ENCODE results near the gene AVPR2.

AVPR2 gene

DNA sequence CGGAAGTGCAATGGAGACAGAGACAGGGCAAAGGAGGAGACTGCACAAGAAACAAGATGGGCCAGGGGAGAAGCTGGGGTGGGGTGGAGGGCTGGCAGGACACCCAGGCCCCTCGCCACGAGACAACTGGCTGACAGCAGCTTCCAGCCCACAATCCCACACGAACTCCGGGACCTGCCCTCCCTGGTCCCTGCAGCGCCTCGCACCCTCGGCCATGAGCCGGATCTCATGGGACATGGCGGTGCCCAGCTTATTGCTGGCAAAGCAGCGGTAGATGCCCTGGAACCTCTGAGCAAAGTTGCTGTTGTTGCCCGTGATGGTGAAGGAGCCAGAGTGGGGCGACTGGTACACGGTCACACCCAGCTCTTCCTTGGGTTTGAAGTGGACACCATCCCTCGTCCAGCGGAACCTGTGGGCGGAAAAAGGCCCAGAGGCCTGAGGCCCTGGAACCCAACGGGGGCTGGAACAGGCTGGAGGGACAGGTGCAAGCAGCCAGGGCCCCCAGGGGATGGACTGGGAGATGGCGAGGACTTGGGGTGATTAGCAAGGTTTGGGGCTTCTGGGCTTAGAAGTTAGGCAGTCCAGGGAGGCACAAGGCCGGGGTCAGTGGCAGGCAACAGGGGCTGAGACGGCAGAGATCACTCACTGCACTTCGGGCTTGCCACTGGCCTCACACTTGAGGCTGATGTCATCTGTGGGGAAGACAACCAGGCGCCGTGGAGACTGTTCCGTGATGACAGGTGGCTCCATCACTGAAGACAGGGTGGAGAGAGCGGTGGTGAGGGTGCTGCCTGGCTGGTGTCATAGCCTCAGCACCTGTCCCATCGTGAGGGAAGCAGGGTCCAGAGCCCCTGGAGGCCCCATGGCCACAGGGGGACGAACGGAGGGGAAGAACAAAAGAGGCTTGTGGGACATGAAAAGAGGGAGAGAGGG lies 32.3 kb upstream of the AVPR2 start:
- TF ChIP-seq, protein P1, sequence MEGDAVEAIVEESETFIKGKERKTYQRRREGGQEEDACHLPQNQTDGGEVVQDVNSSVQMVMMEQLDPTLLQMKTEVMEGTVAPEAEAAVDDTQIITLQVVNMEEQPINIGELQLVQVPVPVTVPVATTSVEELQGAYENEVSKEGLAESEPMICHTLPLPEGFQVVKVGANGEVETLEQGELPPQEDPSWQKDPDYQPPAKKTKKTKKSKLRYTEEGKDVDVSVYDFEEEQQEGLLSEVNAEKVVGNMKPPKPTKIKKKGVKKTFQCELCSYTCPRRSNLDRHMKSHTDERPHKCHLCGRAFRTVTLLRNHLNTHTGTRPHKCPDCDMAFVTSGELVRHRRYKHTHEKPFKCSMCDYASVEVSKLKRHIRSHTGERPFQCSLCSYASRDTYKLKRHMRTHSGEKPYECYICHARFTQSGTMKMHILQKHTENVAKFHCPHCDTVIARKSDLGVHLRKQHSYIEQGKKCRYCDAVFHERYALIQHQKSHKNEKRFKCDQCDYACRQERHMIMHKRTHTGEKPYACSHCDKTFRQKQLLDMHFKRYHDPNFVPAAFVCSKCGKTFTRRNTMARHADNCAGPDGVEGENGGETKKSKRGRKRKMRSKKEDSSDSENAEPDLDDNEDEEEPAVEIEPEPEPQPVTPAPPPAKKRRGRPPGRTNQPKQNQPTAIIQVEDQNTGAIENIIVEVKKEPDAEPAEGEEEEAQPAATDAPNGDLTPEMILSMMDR (conservative IDR thresholded peaks at IDR 0.05): no peak

DNA sequence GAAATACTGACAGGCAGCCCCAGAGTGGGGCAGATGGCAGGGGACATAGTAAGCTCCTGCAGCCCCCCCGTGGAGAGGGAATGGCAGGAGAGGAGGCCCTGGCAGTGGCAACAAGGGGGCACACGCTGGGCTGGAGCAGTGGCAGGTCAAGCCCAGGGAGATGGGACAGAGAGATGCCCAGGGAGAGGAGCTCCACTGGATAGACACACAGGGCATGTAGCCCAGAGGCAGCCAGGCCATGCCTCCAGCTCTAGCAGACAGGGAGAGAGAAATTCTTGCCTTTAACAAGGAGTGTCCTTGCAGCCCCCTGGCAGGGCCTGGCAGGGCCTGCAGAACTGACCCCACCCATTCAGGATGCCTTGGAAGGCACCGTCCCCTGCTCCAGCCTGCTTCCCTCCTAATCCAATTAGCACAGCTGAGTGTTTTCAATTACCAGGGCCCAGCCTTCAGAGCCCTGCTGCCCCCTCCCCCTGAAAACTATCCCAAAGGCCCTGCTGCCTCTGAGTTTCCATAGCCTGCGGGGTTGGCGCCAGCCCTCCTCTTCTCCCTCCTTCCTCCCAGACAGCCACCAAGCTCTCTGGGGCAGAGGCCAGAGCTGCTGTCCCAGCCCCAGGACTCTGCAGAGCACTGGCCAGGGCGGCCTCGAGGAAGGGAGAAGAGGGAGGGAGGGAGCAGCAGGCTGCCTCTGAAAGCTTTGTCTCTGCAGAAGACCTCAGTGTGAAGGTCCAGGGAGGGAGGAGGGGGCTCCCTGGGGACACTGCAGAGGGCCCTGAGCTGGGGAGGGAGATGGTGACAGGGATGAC lies 31.0 kb upstream of the AVPR2 start:
- TF ChIP-seq, protein P1 (conservative IDR thresholded peaks at IDR 0.05): no peak
- H3K27ac ChIP-seq: no peak overlapping the region

More for the DNA sequence above, 32.3 kb upstream of the AVPR2 start:
- no peak overlapping the region for H3K27ac ChIP-seq

DNA sequence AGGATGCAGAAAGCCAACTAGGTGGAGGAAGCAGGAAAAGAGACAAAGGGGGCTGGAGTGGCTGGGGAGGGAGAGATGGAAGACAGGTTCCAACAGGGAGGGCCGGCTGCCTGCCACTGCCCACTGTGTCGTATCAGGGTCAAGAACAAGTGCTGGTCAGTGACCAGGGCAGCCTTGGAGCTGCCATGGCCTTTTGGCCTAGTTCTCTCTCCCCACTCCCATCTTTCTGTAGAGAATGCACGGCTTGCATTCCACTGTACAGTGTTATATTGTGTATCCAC lies 30.4 kb upstream of the AVPR2 start:
- no peak overlapping the region for H3K27ac ChIP-seq
- TF ChIP-seq, protein P1 (conservative IDR thresholded peaks at IDR 0.05): no peak

DNA sequence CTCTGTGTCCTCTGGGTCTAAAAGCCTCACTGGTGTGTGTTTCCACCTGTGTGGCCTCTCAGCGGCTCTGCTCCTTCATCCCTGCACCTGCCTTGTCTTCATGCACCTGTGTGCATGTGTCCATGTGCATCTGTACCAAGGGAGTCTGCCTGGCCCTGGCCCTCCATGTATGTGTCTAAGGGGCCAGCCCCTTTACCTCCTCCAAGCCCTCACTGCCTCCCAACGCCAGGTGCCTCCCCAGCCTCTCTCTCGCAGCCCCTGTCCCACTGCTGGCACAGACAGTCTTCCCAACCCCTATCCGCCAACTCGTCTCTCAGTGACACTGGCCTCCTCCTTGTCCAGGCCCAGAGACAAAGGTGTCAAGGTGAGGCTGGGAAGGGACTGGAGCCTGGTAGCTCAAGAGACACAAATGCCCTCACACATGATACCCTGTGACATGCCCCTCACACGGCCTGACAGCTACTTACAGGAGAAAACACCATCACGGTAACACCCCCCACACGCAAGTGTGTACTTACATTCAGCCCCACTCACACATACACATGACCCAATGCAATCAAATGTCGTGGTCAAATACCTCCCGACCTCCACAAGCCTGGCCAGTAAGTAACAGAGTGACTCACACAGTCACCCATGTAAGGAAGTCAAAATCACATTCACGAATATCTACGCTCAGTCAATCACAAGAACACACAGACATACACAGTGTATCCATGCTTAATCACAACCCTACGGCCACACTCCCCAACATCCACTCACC lies 29.9 kb upstream of the AVPR2 start:
- TF ChIP-seq, protein P1 (conservative IDR thresholded peaks at IDR 0.05): no peak

DNA sequence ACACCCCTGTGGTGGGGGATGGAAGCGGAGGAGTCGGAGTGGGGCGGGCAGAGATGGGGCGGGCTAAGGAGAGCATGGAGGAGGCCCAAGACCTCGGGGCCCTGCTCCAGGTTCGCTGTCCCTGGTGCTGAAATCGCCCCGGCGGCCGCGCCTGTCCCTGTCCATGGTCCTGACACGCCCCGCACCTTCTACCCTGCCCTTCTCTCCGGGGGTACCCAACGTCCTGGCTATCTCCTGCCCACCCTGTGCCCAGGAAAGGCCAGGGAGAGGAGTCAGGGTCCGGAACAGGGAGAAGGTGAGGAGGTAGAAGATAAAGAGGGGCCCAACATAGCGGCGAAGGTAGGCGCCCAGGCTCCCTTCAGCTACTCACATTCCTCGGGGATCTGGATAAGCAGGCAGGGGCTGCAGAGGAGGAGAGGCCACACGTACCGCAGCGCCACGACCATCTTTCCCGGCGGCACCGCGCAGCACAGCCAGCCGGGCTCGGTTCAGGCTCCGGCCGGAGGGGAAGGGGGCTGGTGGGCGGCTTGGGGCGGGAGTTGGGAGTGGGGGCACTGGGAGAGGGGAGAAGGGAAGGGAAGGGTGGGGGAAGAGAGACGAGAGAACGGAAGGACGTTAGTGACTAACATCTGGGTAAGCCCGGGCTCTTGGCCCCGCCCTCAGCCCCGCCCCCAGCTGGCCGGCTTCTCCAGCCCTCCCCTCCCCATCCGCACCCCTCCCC lies 28.9 kb upstream of the AVPR2 start:
- TF ChIP-seq, protein P1 (conservative IDR thresholded peaks at IDR 0.05): no peak
- no peak overlapping the region for H3K27ac ChIP-seq

More for the DNA sequence above, 29.9 kb upstream of the AVPR2 start:
- no peak overlapping the region for H3K27ac ChIP-seq

DNA sequence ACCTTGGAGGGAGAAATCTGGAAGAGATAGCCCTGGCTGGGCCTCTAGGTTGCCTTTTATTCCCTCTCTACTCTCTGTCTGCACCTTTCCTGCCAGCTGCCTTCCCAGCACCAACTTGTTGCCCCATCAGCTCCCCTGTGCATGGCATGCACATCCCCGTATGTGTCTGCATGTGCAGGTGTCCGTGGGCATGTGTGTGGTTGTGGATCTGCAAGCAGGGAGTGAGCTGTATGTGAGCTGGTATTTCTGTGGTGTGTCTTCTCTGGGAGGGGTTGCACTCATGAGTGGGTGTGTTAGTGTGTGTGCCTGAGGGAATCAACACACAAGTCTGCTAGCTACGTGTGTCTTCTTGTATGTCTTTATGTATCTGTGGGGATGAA lies 28.4 kb upstream of the AVPR2 start:
- H3K27ac ChIP-seq: no peak overlapping the region

More for the DNA sequence above, 28.4 kb upstream of the AVPR2 start:
- TF ChIP-seq, protein P1 (conservative IDR thresholded peaks at IDR 0.05): no peak

Data from VCaP (cell line).